Glutamatergic neuron (in vitro differentiated cells): Measurements from ENCODE around the gene TATDN2. TPM values are rescaled to one million over a fixed set of nuclear protein-coding genes. Genes with fewer than 3 reads are reported as not detected.

Source experiments
- DNase-seq: peaks from one replicate; pipeline ENCODE4 v3.0.0; 2022
- H3K27ac Mint-ChIP-seq: one replicate; pipeline ENCODE4 v1.8.0; 2020; ENCODE audit warnings: mild to moderate bottlenecking, mixed read lengths, inconsistent platforms; ENCODE audit not compliant: unreplicated experiment
- H3K27me3 Mint-ChIP-seq: one replicate; pipeline ENCODE4 v1.8.0; 2020; ENCODE audit warnings: mild to moderate bottlenecking, moderate library complexity, mixed read lengths, inconsistent platforms; ENCODE audit not compliant: unreplicated experiment
- H3K36me3 Mint-ChIP-seq: one replicate; pipeline ENCODE4 v1.8.0; 2020; ENCODE audit warnings: mild to moderate bottlenecking, mixed read lengths, inconsistent platforms; ENCODE audit not compliant: unreplicated experiment
- H3K4me1 Mint-ChIP-seq: one replicate; pipeline ENCODE4 v1.8.0; 2020; ENCODE audit warnings: mild to moderate bottlenecking, low read depth, mixed read lengths, inconsistent platforms; ENCODE audit not compliant: unreplicated experiment
- H3K4me3 Mint-ChIP-seq: one replicate; pipeline ENCODE4 v1.8.0; 2020; ENCODE audit warnings: mild to moderate bottlenecking, mixed read lengths, inconsistent platforms; ENCODE audit not compliant: unreplicated experiment
- H3K9me3 Mint-ChIP-seq: one replicate; pipeline ENCODE4 v1.8.0; 2020; ENCODE audit warnings: mild to moderate bottlenecking, moderate library complexity, mixed read lengths, inconsistent platforms; ENCODE audit not compliant: unreplicated experiment
- total RNA-seq: library from RNA; stranded (reverse); fragmentation: NEBNext Ultra II Directional; extraction: Animal tissue kit (Norgen Biotek cat#: 25700); gene quantifications from one replicate; pipeline ENCODE4 v1.2.1, GENCODE V29; 2021; ENCODE audit not compliant: unreplicated experiment
- TF ChIP-seq, protein P1 (sequence below): fragments of 200-600 bp; sonication (generic); IDR thresholded peaks from one replicate; pipeline ENCODE4 v1.5.0; 2021; ENCODE audit not compliant: partially characterized antibody, unreplicated experiment

Gene TATDN2
- total RNA-seq, 1 donor from 2014 or later = 24.7 TPM

DNA sequence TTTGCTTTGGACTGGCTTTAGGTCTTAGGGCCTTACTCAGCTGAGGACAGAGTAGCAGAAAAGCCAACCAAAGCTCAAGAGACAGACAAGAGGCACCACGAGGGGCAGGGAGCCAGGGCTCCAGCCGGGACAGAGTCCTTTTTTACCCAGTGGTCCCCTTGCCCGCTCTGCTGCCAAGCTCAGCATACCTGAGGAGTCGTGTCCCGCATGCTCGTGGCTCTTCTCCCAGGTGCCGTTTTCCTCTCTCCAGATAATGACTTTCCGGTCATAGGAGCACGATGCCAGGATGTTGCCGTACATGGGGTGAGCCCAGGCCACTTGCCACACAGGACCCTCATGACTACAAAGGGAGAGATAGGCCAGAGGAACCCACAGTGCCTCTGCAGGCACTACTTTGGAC is 64.1 kb downstream of the TATDN2 start:
- TF ChIP-seq, protein P1, sequence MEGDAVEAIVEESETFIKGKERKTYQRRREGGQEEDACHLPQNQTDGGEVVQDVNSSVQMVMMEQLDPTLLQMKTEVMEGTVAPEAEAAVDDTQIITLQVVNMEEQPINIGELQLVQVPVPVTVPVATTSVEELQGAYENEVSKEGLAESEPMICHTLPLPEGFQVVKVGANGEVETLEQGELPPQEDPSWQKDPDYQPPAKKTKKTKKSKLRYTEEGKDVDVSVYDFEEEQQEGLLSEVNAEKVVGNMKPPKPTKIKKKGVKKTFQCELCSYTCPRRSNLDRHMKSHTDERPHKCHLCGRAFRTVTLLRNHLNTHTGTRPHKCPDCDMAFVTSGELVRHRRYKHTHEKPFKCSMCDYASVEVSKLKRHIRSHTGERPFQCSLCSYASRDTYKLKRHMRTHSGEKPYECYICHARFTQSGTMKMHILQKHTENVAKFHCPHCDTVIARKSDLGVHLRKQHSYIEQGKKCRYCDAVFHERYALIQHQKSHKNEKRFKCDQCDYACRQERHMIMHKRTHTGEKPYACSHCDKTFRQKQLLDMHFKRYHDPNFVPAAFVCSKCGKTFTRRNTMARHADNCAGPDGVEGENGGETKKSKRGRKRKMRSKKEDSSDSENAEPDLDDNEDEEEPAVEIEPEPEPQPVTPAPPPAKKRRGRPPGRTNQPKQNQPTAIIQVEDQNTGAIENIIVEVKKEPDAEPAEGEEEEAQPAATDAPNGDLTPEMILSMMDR = no peak
- Mint-ChIP-seq H3K9me3 (no peaks in the 10 kb centered on the region), H3K4me1 (no peaks in the 10 kb centered on the region), H3K27ac (no peak overlapping the region), H3K27me3 (no peaks in the 10 kb centered on the region), H3K4me3 (no peak overlapping the region), H3K36me3 (no peaks in the 10 kb centered on the region)
- DNase-seq = no peak

DNA sequence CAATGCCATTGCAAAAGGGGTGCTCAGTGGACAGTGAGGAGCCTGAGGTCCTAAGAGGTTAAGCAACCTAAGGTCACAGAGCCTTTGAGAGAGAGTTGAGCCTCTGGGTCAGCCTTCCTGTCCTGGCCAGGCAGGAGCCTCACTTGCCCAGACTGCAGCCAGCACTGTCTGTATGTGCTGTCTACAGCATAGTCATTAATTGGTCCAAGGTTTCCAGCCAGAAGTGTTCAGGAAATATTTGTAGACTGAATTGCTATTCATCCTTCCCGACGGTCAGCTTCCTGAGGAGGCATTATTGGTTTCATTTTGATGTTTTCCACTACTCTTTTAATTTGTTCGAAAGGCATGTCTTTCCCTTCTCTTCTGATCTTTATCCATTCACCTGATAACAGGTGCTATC is 64.6 kb downstream of the TATDN2 start:
- Mint-ChIP-seq H3K4me1 (no peaks in the 10 kb centered on the region), H3K36me3 (no peaks in the 10 kb centered on the region), H3K9me3 (no peaks in the 10 kb centered on the region), H3K4me3 (no peak overlapping the region), H3K27me3 (no peaks in the 10 kb centered on the region), H3K27ac (no peak overlapping the region)
- DNase-seq = no peak
- TF ChIP-seq, protein P1 = no peak

DNA sequence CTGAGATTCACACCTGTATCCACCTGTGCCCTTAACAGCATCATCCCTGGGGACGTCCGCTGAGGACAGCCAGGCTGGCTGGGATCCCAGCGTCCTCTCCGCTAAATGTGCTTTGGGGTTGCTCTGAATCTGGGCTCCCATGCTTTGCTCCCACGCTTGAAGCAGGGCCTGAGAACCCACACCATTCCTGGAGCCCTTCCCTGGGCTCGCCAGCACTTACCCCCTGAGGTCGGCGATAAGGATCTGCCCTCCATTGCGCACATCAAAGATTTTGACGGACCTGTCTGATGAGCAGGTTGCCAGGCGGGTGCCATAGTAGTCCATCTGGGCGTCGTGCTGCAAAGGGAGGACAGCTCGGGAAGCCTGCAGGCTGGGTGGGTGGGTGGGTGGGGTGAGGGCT is 66.8 kb downstream of the TATDN2 start:
- Mint-ChIP-seq H3K9me3 (no peaks in the 10 kb centered on the region), H3K27ac (no peak overlapping the region), H3K36me3 (no peaks in the 10 kb centered on the region), H3K4me3 (no peak overlapping the region), H3K27me3 (no peaks in the 10 kb centered on the region), H3K4me1 (peaks cover 4% of the 10 kb centered on the region)
- TF ChIP-seq, protein P1 = no peak
- DNase-seq = no peak

DNA sequence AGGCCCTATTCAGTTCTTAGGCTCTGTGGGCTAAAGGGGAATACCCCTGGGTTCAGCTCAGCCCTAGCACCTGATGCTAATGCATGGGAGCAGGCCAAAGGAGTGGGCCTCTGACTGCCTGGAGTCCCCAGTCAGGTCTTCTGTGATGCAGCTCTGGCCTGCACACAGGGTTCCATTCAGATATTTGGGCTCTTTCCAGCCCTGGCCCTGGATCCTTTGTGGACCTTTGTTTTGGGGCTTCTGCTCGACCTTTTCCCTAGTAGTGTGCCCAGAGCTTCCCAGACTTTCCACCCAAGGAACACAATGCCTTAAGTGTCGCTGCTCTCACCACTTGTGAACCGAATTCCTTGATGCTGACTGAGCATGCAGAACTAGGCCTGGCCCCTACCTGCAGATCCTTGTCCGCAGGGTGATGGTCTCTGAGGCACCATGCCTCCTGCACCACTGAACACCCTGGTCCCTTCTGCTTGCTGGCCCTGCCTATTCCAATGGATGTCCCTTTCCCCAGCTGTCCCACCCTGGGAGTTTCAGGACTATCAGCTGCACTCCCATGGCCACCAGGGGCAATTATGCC is 67.6 kb downstream of the TATDN2 start:
- Mint-ChIP-seq H3K4me1 (peaks cover 4% of the 10 kb centered on the region), H3K36me3 (no peaks in the 10 kb centered on the region)

DNA sequence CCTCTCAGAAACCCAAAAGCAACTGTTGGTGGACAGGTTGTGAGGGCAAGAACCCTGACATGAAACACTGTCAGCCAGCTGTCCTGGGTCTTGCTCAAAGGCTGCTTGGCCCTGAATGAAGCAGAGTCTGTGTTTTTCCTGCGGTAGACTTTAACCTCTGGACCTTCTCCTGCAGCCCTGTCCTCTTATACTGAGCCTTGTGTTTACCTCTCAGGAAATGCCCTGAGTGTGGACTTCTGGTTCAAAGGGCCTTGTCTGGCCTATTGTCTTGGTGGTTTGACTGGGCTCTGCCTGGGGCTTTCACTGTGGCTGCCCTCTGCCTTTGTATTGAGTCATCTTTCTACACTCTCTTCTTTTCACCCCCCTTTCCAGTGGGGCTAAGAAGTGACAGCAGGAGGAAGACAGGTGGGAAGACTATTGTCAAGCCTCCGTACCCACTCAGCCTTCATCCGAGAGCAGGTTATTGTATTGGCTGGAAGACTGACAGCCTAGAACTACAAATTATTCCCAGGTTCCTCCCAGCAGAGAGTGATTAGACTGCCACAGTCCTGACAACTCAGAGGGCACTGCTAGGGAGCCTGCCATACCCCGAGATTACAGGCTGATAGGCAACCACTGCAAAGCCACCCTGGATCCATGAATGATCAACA is 69.2 kb downstream of the TATDN2 start:
- Mint-ChIP-seq H3K9me3 (no peaks in the 10 kb centered on the region), H3K4me1 (peaks cover 4% of the 10 kb centered on the region), H3K4me3 (no peak overlapping the region)

More for the DNA sequence above, 67.6 kb downstream of the TATDN2 start:
- DNase-seq = no peak
- H3K4me3 Mint-ChIP-seq = no peak overlapping the region
- H3K27ac Mint-ChIP-seq = no peak overlapping the region
- H3K27me3 Mint-ChIP-seq = peaks cover 2% of the 10 kb centered on the region
- TF ChIP-seq, protein P1 = no peak
- no peaks in the 10 kb centered on the region for H3K9me3 Mint-ChIP-seq

More for the DNA sequence above, 69.2 kb downstream of the TATDN2 start:
- H3K36me3 Mint-ChIP-seq = no peaks in the 10 kb centered on the region
- DNase-seq = no peak
- H3K27me3 Mint-ChIP-seq = peaks cover 2% of the 10 kb centered on the region
- no peak overlapping the region for H3K27ac Mint-ChIP-seq
- TF ChIP-seq, protein P1 = no peak
